Skeletal muscle cell (primary cell): ENCODE measurements around the gene STAT2.

Source experiments
- DNase-seq: peaks from one replicate; pipeline ENCODE4 v3.0.0-alpha.2; 2010; ENCODE audit warnings: low read depth
- H3K4me3 ChIP-seq: 2 replicates; pipeline ENCODE4 v1.5.1; 2011; ENCODE audit warnings: low read depth, mild to moderate bottlenecking, control low read depth, low read length, moderate library complexity

STAT2 gene

DNA sequence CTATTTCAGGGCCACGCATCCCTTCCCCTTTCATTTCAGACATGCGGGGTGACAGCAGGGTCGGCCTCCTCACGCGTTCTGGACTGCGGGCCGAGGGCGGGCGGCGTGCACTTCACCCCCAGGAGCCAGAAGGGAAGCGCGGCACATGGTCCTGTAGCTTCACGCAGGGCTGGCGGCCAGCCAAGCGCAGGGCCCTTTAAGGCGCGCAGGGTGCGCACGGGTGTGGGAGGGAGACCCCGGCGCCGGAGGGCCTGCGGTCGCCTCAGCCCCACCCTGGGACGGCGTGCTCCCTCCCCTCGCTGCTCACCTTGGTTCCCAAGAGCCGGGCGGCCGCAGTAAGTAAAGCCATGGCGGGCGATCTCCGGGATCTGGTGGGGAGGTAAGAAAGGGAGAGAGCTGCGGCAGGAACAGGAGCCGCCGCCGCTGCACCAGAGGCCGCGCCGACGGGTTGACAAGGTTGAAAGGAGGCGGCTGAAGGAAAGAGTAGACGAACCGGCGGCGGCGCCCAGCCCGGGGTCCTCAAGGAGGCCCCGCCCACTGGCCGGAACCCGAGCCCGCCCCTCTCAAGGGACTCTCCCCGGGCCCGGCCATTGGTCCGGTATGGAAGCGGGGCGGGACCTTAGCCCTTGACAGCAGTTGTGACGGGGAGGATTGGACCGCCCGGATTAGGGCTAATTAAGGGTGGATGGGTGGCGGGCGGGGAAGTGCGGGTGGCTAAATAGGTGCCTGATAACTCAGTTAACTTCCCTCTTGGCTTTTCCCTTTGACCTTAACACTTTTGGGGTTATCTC is 59.9 kb downstream of the STAT2 start, which contains the start of gene CS:
CS (minus strand) TSS at position 478 of the 791 bp plus-strand sequence; CDS start at position 349, 129 bp downstream.
- peak; percentile 82 for DNase-seq
- H3K4me3 ChIP-seq = peak within 1 kb of the TSS; percentile 78

DNA sequence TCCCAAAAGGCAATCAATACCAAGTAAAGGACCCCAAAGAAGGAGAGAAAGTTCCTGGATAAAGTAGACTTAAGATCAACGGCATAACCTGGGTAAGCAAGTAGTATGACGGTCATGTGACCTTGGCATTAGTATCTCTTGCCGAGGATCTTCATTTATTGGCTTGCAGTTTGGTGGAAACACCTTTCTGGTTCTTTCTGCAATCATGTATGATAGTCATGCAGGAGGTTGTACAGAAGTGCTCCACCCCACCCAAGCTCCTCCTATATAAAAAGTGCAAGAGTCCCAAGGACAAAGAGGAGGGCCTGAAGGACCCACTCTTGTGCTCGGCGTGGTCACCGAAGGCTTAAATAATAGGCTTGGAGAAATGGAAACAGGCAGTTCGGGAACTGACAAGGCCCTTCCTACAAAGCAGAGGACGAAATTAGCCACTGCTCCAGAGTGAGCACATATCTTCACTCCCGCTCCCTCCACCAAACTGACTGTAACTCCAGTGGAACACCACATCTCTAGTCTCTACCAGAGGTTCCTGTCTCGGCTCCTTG is 60.5 kb downstream of the STAT2 start:
- H3K4me3 ChIP-seq = peak overlapping the region; percentile 78
- no peak for DNase-seq

DNA sequence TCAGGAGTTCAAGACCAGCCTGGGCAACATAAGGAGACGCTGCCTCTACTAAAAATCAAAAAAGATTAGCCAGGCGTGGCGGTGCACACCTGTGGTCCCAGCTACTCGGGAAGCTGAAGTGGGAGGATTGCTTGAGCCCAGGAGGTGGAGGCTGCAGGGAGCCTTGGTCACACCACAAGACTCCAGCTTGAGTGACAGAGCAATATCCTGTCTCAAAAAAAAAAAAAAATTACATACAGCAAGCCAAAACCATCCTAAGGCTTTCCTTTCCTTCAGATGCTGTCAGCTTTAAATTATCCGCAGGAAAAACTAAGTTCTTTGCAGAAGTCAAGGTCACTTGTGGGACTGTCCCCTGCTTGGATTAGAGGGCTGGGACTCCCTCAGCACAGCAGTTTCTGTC is 61.1 kb downstream of the STAT2 start:
- DNase-seq = no peak
- H3K4me3 ChIP-seq = peak overlapping the region; percentile 78

DNA sequence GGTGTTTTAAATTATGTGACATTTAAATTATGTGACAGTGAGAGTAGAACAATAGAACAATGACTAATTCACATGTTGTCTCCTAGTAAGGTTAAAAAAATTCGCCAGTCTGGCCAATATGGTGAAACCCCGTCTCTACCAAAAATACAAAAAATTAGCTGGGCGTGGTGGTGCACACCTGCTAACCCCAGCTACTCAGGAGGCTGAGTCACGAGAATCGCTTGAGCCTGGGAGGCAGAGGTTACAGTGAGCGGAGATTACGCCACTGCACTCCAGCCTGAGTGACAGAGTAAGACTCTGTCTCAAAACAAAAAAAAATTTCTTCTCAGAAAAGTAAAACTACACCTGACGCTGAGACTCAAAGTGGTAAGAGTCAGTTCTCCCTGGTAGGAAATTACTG is 62.5 kb downstream of the STAT2 start:
- no peak overlapping the region for H3K4me3 ChIP-seq
- no peak for DNase-seq

GRCh38 chr12:56296295-56296694 is 63.6 kb downstream of the STAT2 start:
- H3K4me3 ChIP-seq = no peak overlapping the region
- no peak for DNase-seq

DNA sequence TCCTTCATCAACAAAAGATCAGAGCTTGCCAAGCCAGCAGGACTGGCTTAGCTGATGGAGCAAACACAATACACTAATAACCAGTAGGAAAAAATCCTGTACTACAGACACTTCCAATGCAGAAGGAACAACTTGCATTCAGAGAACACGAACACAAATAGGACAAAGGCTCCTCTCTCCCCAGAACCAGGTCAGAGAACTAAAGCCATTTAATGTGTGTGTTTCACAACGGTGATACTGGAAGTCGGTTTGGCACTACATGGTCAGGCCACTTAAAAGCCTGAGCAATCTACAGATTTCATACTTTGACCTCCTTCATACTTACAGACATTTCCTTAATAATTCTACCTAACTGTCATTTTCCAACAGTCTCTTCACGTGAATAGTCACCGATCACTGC is 66.1 kb downstream of the STAT2 start:
- H3K4me3 ChIP-seq = no peak overlapping the region
- no peak for DNase-seq
